GM18867 (cell line): ENCODE measurements around the gene CPTP.
A peak's percentile ranks its signal among the peaks of the same experiment; 100 is the strongest.

Source experiments
- ATAC-seq: cut with Tn5 transposase; IDR thresholded peaks from one replicate; pipeline ENCODE4 v1.9.1; 2021; ENCODE audit warnings: mild to moderate bottlenecking, moderate library complexity; ENCODE audit not compliant: unreplicated experiment

The CPTP gene

DNA sequence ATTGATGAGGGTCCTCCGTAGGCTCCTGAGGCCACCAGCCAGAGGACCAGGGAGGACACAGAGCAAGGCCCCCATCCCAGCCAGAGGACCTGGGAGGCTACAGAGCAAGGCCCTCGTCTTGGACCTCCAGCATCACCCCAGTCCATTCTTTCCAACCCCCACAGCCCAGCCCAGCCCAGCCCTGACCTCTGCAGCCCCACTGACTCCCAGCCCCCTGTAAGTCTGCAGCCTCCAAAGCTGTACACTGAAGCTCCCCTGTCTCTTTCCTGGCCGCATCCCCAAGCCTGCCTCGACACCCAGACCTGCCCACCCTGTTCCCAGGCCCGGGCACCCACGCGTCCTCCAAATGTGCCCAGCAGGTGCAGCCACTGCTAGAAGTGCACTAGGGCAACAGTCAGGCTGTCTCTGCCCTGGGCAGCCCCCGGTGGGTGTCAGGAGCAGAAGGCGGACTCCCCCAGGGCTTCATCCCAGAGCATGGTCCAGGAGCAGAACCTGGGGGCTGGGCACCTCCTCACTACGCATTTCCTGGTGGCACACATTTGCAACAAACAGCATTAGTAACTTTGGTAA, 22.5 kb downstream of the CPTP start:
- ATAC-seq = no peak

DNA sequence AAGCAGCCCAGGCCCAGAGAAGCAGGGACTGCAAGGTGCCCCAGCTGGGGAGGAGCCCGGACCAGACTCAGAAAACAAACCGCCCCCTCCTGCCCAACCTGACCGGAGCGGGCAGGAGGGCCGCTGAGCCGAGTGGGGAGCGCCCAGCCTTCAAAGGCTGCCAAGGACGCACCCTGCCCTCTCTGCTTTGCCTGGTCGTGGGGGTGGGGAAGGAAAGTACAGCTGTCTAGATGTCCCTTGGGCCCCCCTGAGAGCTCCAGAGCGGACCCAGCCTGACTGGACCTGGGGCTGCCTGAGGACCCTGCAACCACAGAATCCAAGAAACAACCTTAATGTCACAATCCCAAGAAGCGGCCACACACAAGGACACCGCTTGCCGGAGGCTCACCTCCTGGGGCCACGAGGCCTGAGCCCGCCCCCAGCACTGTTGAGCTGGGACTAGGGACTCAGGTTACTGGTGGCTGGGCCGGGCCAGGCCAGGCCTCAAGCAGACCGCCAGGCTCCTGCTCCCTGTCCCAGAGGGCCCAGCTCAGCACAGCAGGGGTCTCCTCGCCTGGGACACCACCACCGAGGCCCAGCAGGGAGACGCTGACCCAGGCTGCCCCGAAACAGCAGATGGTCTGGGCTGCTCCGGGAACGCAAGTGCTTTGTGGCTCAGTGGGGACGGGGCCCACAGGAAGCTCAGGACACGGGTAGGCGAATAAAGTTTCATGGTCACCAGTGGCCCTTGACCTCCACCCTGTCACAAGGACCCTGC, 23.2 kb downstream of the CPTP start:
- ATAC-seq = no peak

DNA sequence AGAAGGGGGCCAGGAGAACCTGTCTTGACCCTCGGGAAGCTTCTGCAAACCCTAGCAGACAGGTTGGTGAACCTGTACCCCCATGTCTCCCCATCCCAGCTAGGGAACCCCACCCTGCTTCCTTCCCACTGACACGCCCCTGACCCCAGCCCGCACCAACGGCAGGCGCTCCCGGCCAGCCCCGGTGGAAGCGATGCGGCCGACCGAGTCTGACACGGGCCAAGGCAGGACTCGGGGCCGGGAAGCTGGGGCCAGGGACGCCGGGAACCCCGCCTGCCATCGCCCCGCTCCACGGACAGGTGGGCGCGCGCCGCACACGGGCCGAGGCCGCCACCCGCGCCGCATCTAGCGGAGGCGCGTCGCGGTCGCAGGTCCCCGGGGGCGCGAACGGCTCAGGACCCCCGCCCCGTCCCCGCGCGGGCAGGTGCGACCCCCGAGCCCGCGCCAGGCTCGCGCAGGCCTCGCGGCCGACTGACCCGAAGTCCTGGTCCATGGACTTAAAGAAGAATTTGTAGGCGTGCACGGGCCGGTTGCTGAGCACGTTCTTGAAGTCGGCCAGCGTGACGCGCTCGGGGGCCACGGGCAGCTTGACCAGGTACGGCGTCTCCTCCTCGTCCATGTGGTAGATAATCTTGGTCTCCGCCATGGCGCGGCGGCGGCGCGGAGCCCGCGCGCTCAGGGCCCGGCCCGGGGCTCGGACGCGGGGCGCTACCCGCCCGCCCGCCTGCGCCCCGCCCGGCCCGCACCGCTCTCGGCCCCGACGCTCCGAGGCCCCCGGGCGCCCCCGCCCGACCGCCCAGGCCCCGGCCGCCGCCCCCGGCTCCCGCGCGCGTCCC, 24.0 kb downstream of the CPTP start:
- peak; percentile 4 for ATAC-seq

DNA sequence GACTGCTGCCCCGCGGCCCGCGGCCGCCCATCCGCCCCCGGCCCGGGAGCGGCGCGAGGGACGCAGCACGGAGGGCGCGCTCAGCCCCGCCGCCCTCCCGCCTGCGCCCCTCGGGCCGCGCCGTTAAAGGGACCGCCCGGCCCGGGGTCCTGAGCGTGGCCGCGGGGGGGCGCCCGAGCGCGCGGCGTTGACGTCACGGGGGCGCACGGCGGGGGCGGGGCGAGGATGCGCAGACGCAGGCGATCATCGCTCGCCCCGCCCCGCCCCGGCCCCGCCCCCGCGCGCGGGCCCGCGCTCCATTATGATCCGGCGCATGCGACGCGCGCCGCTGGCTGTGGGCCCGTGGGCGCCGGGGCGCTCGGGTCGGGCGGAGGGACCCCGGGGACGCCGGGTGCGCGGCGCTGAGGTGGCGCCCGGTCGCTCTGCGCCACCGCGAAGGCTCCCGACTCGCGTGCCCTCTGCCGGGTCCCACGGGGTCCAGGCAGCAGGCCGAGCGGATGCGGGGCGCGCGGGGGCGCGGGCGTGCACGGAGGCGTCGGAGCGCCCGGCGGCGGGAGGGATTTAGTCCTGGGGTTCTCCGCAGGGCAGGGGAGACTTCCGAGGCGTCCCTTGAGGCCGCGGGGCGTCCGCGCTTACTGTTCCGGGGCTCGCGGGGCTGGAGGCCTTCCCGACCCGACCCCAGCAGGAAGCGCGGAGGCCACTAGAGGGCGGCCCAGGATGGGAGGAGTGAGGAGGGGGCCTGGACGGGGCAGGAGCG, 24.8 kb downstream of the CPTP start, which contains the start of gene DVL1:
TSS of gene DVL1 (minus strand) at position 163 of the 757 bp plus-strand sequence. CDS start 353 bp downstream, outside the sequence.
- peak; percentile 57 for ATAC-seq

DNA sequence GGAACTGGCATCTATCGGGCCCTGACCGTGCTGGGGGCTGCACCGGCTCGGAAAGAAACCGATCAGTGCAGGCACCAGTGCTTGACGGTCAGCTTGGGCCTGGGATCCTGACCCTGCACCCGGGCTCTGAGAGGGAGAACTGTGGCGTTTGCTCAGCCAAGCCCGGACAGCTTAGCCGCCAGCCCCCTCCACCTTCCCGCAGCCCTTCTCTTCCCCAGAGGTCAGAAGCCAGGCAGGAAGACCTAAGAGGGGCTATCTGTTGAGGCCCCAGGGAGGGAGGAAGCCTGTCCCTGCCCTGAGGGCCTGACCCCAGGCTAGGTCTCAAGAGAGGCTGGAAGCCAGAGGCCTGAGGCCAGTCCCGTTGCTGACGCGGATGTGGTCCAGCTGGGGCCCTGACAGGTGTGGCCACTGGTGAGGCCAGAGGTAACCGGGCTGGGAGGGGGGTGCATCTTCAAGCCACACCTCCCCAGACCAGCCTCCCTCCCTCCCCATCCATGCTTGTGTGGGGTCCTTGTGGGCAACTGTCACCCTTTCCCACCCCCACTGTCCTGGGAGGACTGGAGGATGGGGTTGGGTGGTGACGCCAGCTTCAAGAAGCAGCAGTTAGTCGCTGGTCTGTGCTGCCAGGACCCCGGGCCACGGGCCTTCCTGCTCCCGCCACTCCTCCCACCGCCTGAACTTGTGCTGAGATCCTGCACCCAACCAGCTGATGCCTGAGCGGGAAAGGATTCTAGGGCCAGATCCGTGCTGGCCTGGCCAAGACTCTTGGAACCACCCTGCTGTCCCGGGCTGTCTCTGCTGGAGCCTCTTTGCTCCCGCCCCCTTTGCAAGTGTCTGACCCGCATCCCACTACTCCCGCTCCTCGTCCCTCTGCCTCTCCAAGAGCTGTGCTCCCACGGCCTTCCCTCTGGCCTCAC, 27.2 kb downstream of the CPTP start:
- no peak for ATAC-seq

DNA sequence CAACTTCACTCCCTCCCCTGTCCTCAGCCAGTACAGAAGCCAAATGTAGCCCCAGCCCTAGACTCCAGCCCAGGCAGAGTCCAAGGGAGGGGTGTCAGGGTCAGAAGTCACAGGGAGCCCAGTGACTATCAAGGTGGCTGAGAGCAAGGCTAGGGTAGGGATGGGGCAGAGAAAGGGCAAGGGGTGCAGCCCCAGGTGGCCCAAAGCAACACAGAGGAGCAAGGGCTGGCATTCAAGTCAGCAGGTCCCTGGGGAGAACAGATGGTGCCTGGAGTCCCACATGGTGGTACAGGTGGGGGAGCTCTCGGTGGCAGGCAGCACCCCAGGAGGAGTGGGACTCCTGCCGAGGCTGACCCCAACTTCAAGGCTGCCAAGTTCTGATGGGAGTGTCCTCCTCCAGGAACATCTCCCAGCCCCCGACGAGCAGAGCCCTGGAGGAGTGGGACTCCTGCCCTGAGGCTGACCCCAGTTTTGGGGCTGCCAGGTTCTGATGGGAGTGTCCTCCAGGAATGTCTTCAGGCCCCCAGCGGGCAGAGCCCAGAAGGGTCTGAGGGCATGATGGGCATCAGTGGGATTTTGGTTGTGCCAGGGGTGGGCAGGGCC, 28.3 kb downstream of the CPTP start:
- no peak for ATAC-seq

DNA sequence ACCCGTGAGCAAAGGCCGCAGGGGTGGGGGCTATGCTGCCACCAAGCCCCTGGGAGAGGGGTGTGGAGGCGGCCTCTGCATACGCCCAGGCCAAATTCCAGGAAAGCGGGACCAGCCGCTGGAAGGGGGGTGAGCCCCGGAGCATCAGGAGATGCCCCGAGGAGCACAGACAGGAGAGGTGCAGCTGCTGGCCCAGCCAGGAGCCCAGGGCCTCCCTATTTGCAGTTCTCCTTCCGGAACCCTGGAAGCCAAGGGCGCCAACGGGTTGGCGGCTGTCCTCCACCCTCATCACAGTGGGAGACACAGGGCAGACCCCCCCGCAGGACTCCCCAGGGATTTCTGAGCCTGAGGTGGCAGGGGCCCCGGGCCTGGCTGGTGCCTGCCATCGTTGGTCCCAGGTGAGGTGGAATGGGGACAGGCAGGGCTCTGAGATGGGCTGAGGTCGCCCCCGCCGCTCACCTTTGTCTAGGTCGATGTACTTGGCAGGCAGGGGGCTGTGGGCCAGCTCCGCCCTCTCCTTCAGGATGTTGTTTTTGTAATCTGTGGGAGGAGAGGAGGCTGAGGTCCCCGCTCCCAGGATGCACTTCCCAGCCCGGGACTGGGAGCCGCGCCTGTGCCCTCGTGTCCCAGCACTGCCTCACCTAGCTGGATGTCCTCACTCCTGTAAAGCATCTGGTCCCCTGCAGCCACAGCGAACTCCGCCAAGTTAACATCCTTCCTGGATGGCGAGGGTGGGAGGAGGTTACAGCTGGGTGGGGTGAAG, 29.0 kb downstream of the CPTP start:
- no peak for ATAC-seq

DNA sequence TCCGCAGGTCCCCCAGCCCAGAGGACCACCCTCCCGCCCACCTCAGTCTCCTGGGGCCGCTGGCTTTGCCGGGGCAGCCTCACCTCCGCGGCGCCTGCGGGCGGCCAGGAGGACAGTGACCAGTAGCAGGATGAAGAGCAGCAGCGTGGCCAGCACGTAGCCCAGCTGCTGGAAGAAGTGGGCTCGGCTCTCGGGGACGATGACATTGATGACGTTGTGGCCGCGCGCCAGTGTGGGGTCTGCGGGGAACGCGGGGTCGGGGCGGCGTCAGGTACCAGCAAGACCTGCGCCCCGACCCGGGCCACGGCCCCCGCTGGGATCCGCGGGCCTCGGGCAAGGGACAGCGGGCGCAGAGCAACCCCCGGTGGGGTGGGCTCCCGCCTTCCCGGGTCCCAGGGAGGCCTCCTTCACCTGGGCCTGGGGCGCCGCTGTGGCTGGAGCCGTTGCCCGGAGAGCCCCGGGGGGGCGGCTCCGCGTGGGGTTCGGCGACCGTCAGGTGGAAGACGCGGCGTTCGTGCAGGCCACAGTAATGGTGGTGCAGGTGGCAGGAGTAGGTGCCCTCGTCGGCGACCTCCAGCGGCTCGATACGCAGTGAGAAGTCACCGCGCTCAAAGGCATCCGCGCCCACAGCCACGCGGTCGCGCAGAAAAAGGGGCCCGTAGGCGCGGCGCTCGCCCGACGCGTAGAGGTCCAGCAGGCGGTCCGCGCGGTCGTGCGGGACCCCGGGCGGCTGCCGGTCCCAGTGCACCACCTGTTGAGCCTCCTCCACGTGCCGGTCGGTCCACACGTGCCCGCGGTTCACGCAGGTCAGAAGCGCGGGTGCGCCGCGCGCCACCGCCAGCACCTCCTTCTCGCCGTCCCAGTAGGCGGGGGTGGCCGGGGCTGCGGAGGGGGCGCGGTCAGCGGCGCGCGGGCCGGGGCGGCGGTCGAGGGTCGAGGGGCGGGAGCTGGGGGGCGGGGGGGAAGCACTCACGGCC, 30.0 kb downstream of the CPTP start:
- no peak for ATAC-seq

DNA sequence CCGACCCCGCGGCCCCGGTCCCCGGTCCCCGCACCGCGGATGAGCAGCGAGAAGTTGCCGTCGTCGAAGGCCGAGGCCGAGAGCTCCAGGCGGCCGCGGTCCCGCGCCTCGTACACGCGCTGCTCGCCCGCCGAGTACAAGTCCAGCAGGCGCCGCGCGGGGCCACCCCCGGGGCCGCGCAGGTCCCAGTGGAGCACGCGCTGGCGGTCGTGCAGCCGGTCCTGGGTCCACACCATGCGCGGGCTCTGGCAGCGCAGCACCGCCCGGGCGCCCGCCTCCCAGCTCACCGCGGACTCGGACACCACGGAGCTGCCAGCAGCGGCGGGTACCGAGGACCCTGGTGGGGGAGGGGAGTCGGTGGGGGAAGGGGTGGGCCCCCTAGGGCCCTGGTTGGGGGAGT, 30.8 kb downstream of the CPTP start:
- no peak for ATAC-seq

DNA sequence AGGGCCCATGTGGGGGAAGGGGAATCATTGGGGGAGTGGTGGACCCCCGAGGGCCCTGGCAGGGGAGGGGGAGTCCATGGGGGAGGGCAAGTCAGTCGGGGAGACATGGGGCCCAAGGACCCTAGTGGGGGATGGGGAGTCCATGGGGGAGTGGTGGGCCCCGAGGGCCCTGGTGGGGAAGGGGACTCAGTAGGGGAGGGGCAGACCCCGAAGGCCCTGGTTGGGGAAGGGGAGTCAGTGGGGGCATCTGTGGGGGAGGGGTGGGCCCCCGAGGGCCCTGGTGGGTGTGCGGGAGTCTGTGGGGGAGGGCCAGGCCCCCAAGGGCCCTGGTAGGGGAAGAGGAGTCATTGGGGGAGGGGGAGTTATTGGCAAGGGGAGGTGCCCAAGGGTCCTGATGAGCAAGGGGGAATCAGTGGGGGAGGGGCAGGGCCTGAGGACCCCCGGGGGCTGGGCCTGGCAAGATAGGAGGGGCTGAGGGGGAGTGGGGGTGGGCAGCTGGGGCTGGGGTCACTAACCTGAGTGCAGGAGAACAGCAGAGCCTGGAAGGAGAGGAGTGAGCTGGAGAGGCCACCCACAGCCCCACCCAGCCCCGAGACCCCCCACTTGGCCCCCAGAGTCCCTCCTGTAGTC, 31.7 kb downstream of the CPTP start:
- ATAC-seq = no peak

DNA sequence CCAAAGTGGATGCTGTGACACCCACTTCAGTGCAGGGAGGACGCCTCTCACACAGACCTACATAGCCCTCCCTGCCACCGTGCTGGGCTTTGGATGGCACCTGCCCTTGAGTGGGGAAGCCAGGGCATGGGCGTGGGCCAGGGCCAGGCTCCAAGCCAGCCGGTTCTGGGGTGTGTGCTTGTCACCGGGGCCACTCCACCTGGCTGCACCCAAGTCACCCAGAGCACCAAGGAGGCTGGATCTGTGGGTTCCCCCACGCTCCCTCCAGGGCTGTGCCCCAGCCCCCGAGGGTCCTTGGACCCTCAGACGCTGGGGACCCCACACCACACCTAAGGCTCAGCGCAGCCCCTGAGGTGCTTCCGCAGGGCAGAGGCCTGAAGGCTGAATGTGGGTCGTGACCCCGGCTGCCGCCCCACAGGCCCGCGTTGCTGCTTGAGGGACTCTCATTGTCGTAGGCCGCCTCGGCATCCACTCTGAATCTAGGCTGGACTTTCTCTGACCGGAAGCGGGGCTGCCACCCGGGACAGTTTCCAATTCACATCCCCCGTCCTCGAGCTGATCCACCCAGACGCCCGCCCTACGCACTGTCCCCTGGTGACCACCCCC, 32.3 kb downstream of the CPTP start:
- no peak for ATAC-seq

DNA sequence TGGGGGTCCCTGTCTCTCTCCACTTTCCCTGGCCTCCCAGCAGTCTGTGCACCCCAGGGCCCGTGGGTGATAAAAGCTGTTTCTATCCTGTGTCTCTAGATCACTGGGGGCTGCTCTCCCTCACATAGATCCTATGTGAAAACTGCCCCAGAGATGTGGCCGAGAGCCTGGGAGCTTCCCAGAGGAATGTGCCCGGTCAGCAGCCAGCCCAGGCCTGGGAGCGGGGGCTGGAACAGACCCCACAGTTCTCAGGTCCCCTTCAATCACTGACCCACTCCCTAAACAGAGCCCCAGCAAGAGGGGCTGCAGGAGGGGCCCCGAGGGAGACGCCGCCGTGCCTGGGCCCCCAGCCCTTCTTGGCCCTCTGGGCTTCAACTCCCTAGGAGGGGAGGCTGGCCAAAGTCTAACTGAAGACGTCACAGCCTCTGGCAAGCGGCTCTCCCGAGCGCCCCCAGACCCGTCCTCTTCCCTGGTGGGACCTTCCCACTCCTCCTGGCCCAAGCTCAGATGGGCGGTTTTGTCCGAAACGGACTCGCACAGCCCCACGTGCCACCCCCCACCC, 33.4 kb downstream of the CPTP start:
- ATAC-seq = no peak

DNA sequence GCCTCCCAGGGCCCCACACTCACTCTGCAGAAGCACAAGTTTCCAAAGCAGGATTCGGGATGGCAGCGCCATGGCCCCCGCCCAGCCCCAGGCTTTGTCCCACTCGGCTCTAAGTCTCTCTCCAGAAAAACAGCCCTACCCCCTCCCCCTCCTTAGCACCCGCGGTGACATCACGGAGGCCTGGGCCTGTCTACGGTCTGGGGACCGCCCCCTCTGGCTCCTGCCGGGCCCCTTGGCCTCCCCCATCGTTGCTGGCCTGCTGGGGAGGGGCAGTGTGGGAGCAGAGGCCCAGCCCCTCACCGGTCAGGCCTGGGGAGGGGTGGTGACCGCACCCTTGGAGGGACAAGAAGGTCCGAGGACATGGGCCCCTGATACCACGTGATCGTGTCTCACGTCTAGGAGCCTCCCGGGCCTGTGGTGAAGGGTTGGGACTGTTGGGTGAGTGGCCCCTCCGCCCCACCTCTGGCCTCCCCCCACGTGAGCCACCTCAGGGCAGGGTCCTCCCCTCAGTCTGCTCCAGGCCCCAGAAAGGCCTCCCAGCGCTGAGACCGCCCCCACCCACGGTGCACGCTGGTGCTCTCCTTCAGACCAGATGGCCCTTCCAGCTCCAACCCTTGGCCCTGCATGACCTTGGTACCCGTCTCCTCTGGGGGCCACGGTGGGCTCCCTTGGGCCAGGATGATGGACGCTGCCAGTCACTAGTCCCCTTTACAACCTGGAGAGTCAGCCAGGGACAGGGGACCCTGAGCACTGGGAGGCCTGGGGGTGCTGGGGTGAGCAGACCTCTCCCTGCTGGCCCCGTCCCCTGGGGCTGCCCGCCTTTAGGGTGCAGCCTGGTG, 34.0 kb downstream of the CPTP start, which contains the start of gene MXRA8:
TSS of gene MXRA8 (minus strand) at position 123 of the 839 bp plus-strand sequence. CDS start at position 72, 51 bp downstream.
- ATAC-seq = no peak

DNA sequence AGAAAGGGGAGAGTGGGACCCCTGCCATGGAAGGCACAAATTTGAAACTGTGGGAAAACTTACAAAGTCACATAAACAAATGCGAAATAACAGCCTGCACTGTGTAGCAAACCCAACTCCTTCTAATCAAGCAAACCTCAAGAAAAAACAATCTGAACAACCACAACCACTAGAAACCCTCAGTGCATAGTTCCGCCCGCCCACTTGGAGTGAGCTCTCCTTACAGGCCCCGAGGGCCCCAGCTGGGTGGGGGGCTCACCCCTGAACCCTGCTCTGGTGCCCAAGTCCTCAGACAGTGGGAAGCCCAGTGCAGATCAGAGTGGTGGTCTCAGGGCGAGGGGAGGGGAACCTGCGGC, 34.7 kb downstream of the CPTP start:
- ATAC-seq = no peak

DNA sequence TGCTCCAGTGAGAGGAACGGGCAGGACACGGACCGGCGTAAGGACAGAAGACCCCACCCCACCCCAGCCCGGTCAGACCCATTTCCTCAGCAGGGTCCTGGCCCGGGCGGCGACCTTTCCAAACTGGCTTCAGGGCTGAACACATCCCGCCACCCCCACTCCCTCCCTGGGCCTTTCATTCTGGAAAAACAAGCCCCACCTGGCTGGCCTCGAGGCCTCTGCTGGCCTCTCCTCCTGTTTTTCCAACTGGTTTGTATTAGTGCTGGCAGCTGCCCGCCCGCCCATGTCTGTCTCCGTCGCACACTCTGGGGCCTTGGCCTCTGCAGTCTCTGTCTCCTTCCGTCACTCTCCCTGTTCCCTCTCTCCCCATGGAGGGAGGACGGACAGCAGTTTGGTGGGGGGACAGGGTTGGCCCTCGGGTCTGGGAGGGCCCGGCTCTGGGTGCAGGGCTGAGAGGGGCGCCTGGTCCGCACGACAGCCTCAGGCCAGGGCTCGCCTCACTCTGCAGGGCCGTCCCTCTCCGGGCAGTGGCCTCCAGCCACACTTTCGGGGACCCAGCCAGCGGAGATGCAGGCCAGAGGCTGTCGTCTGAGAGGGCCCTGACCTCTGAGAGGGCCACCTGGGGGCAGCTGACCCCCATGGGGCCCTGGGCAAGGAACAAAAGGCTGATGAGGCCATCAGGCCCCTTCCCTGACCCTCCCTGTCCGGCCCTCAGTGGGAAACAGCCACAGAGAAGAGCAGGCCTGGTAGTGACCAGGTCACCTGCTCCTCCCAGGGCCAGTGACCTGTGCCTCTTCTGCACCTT, 35.3 kb downstream of the CPTP start:
- ATAC-seq = no peak
